Body of pancreas (tissue), 4 donors: ENCODE data around the gene AGBL4.

Experiments
- CTCF ChIP-seq, 7 experiments: fragments of 450-650 bp in 4 of 7; fragments of 200-600 bp in 3 of 7; sonication (generic) in 3 of 7; IDR thresholded peaks; one replicate each; pipeline ENCODE4 v1.5.1; 2016 to 2019; ENCODE audit warnings: antibody characterized with exemption in 7 of 7
- POLR2A ChIP-seq, 3 donors: fragments of 450-650 bp; IDR thresholded peaks; one replicate each; pipeline ENCODE4 v1.6.1; 2016; ENCODE audit warnings: antibody characterized with exemption in 3 of 3, mild to moderate bottlenecking in 2 of 3

- TF ChIP-seq CTCF (IDR thresholded peaks at IDR 0.05) (no peak), POLR2A (IDR thresholded peaks at IDR 0.05) (no peak)
These were observed 973.7 kb downstream of the AGBL4 start for GRCh38 chr1:49050041-49050440.
